ENCODE results near the gene PGR.

DNA sequence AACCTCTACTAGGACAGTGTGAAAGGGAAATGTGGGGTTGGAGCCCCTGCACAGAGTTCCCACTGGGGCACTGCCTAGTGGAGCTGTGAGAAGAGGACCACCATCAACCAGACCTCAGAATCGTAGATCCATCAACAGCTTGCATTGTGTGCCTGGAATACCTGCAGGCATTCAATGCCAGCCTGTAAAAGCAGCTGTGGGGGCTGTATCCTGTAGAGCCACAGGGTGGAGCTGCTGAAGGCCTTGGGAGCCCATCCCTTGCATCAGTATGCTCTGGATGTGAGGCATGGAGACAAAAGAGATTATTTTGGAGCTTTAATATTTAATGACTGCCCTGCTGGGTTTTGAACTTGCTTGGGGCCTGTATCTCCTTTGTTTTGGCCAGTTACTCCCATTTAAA, 46.3 kb downstream of the PGR start:
- TF ChIP-seq, protein P1, sequence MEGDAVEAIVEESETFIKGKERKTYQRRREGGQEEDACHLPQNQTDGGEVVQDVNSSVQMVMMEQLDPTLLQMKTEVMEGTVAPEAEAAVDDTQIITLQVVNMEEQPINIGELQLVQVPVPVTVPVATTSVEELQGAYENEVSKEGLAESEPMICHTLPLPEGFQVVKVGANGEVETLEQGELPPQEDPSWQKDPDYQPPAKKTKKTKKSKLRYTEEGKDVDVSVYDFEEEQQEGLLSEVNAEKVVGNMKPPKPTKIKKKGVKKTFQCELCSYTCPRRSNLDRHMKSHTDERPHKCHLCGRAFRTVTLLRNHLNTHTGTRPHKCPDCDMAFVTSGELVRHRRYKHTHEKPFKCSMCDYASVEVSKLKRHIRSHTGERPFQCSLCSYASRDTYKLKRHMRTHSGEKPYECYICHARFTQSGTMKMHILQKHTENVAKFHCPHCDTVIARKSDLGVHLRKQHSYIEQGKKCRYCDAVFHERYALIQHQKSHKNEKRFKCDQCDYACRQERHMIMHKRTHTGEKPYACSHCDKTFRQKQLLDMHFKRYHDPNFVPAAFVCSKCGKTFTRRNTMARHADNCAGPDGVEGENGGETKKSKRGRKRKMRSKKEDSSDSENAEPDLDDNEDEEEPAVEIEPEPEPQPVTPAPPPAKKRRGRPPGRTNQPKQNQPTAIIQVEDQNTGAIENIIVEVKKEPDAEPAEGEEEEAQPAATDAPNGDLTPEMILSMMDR (IDR thresholded peaks at IDR 0.05; ENCODE audit: borderline replicate concordance, extremely low read depth, low read length, poor library complexity, severe bottlenecking) = no peak
- TF ChIP-seq EZH2 (IDR thresholded peaks at IDR 0.05; ENCODE audit: borderline replicate concordance, low read depth, low read length, severe bottlenecking) = no peak
